GM23338 (cell line): ENCODE data around the gene ARHGEF39. TPM values are rescaled to one million over a fixed set of nuclear protein-coding genes. Genes with fewer than 3 reads are reported as not detected.

Experiments used
- ATAC-seq: fragments of 200-7000 bp; cut with Tn5 transposase; 3 replicates; pipeline ENCODE4 v1.9.1; 2020
- DNase-seq: peaks from one replicate; pipeline ENCODE4 v3.0.0-alpha.2; 2015; ENCODE audit warnings: low spot score
- H2AFZ ChIP-seq: fragments of 200-600 bp; sonication (generic); 2 replicates; pipeline ENCODE4 v1.8.0; 2016; ENCODE audit warnings: antibody characterized with exemption, mild to moderate bottlenecking, moderate library complexity
- H3F3A ChIP-seq: fragments of 200-600 bp; sonication (generic); replicated peaks from 2 replicates; pipeline ENCODE4 v1.8.0; 2017; ENCODE audit warnings: antibody characterized with exemption, mixed run types, low read depth
- H3K27ac ChIP-seq: fragments of 200-600 bp; sonication (generic); 2 replicates; pipeline ENCODE4 v1.6.1; 2016; ENCODE audit warnings: low read depth
- H3K27me3 ChIP-seq: fragments of 200-600 bp; sonication (generic); 2 replicates; pipeline ENCODE4 v1.8.0; 2016; ENCODE audit warnings: mild to moderate bottlenecking, mixed run types, moderate library complexity; ENCODE audit not compliant: insufficient read depth
- H3K36me3 ChIP-seq: fragments of 200-600 bp; sonication (generic); 2 replicates; pipeline ENCODE4 v1.8.0; 2016; ENCODE audit warnings: mild to moderate bottlenecking; ENCODE audit not compliant: insufficient read depth
- H3K4me1 ChIP-seq: fragments of 200-600 bp; sonication (generic); 2 replicates; pipeline ENCODE4 v1.8.0; 2016; ENCODE audit warnings: mild to moderate bottlenecking, moderate library complexity; ENCODE audit not compliant: insufficient read depth
- H3K4me2 ChIP-seq: fragments of 200-600 bp; sonication (generic); 2 replicates; pipeline ENCODE4 v1.7.1; 2017; ENCODE audit warnings: mixed run types
- H3K4me3 ChIP-seq: fragments of 200-600 bp; sonication (generic); 2 replicates; pipeline ENCODE4 v1.6.1; 2016; ENCODE audit warnings: mixed run types
- H3K79me2 ChIP-seq: fragments of 200-600 bp; sonication (generic); replicated peaks from 2 replicates; pipeline ENCODE4 v1.8.0; 2017; ENCODE audit warnings: mild to moderate bottlenecking; ENCODE audit not compliant: insufficient read depth
- H3K9me2 ChIP-seq: fragments of 200-600 bp; sonication (generic); 2 replicates; pipeline ENCODE4 v1.8.0; 2017; ENCODE audit not compliant: insufficient read depth
- H4K20me1 ChIP-seq: fragments of 200-600 bp; sonication (generic); replicated peaks from 2 replicates; pipeline ENCODE4 v1.8.0; 2017; ENCODE audit warnings: mild to moderate bottlenecking; ENCODE audit not compliant: insufficient read depth
- H3K27ac Mint-ChIP-seq: 2 replicates; pipeline ENCODE4 v1.8.0; 2020; ENCODE audit warnings: inconsistent platforms, mild to moderate bottlenecking, moderate library complexity, mixed read lengths
- H3K27me3 Mint-ChIP-seq: 3 replicates; pipeline ENCODE4 v1.8.0; 2022; ENCODE audit warnings: low read depth, mild to moderate bottlenecking, moderate library complexity, mixed read lengths, inconsistent platforms; ENCODE audit not compliant: insufficient read depth, poor library complexity
- H3K36me3 Mint-ChIP-seq: 3 replicates; pipeline ENCODE4 v1.8.0; 2021; ENCODE audit warnings: low read depth, mild to moderate bottlenecking, inconsistent platforms, moderate library complexity, mixed read lengths
- H3K4me1 Mint-ChIP-seq: 3 replicates; pipeline ENCODE4 v1.8.0; 2020; ENCODE audit warnings: mild to moderate bottlenecking, inconsistent platforms, mixed read lengths
- H3K4me3 Mint-ChIP-seq: 3 replicates; pipeline ENCODE4 v1.8.0; 2021; ENCODE audit warnings: moderate library complexity, mild to moderate bottlenecking, inconsistent platforms, mixed read lengths
- H3K9me3 Mint-ChIP-seq: 3 replicates; pipeline ENCODE4 v1.8.0; 2020; ENCODE audit warnings: moderate library complexity, mild to moderate bottlenecking, inconsistent platforms, mixed read lengths
- CREB1 ChIP-seq: fragments of 250-450 bp; sonication (Bioruptor Pico); IDR thresholded peaks from 2 replicates; pipeline ENCODE4 v1.5.0; 2020; ENCODE audit warnings: low read depth, mild to moderate bottlenecking, moderate library complexity
- CTCF ChIP-seq, 2 experiments: fragments of 200-600 bp in 1 of 2; sonication (generic) in 1 of 2; conservative IDR thresholded peaks; 2 replicates each; pipeline versions ENCODE4 v1.5.1 to v1.6.1; 2016 to 2017; ENCODE audit warnings: antibody characterized with exemption in 2 of 2, low read depth in 2 of 2, mild to moderate bottlenecking in 2 of 2, moderate library complexity in 1 of 2
- EZH2 ChIP-seq: fragments of 200-600 bp; sonication (generic); IDR thresholded peaks from one replicate; pipeline ENCODE4 v1.8.0; 2017; ENCODE audit warnings: antibody characterized with exemption, mild to moderate bottlenecking, low read depth; ENCODE audit not compliant: unreplicated experiment
- EZH2phosphoT487 ChIP-seq: fragments of 200-600 bp; sonication (generic); IDR thresholded peaks from one replicate; pipeline ENCODE4 v1.8.1; 2018; ENCODE audit warnings: antibody characterized with exemption; ENCODE audit not compliant: unreplicated experiment
- STAT1 ChIP-seq: IDR thresholded peaks from one replicate; pipeline ENCODE4 v1.6.1; 2016; ENCODE audit warnings: antibody characterized with exemption; ENCODE audit not compliant: unreplicated experiment
- ZNF114 ChIP-seq: fragments of 250-450 bp; sonication (Bioruptor Pico); IDR thresholded peaks from 2 replicates; pipeline ENCODE4 v1.5.0; 2020; ENCODE audit warnings: mild to moderate bottlenecking, moderate library complexity
- ZNF331 ChIP-seq: fragments of 250-450 bp; sonication (Bioruptor Pico); IDR thresholded peaks from 2 replicates; pipeline ENCODE4 v1.5.0; 2020; ENCODE audit warnings: low read depth, mild to moderate bottlenecking, moderate library complexity
- ZNF462 ChIP-seq: fragments of 250-450 bp; sonication (Bioruptor Pico); IDR thresholded peaks from 2 replicates; pipeline ENCODE4 v1.5.0; 2020; ENCODE audit warnings: mild to moderate bottlenecking, moderate library complexity
- polyA plus RNA-seq: library from polyadenylated mRNA; unstranded; fragments of >200 nt; fragmentation: Nextera tagmentation; extraction: Ambion mirVana; gene quantifications from 2 replicates; pipeline ENCODE4 v1.2.1, GENCODE V29; 2016
- total RNA-seq: library from RNA; depleted of rRNA; stranded (reverse); fragments of >200 nt; shearing (Covaris generic); gene quantifications from 2 replicates; pipeline ENCODE4 v1.2.3, GENCODE V29; 2014

Gene ARHGEF39
- total and polyA plus RNA-seq, 2 experiments from 2014 or later, result 16.8 to 31.0 TPM

GRCh38 chr9:35656831-35657545 is 8.0 kb downstream of the ARHGEF39 start:
- no peak for TF ChIP-seq ZNF331 (CRISPR knock-in tag)
- TF ChIP-seq CREB1 (CRISPR knock-in tag), result no peak
- TF ChIP-seq EZH2phosphoT487, result no peak
- TF ChIP-seq CTCF (conservative IDR thresholded peaks at IDR 0.05; ENCODE audit: low read depth in 2 of 2), result no peak
- no peak for TF ChIP-seq STAT1
- H3K27me3 ChIP-seq, result peaks cover 4% of the 10 kb centered on the region; the same call in 1 of the 2 replicates
- no peaks in the 10 kb centered on the region for H3K9me2 ChIP-seq
- peak overlapping the region; percentile 59 for H3K4me3 ChIP-seq
- no peaks in the 10 kb centered on the region for H3K79me2 ChIP-seq
- H3K4me3 Mint-ChIP-seq, result peak overlapping the region; percentile 77
- peak overlapping the region; percentile 20 for H3K27ac ChIP-seq
- H3K4me1 Mint-ChIP-seq, result peaks cover 30% of the 10 kb centered on the region
- H3K4me1 ChIP-seq, result peaks cover 8% of the 10 kb centered on the region; the same call in 1 of the 2 replicates
- H3K27me3 Mint-ChIP-seq, result peaks cover 29% of the 10 kb centered on the region
- peaks cover 4% of the 10 kb centered on the region; the same call in 1 of the 2 replicates for H3K36me3 ChIP-seq
- peaks cover 3% of the 10 kb centered on the region; the same call in 2 of the 3 replicates for H3K9me3 Mint-ChIP-seq
- H4K20me1 ChIP-seq, result no peaks in the 10 kb centered on the region; the same call in none of the 2 replicates
- peaks cover 34% of the 10 kb centered on the region for H3K36me3 Mint-ChIP-seq
- peaks cover 16% of the 10 kb centered on the region; the same call in 1 of the 2 replicates for H3F3A ChIP-seq
- H2AFZ ChIP-seq, result peak overlapping the region; percentile 90
- H3K4me2 ChIP-seq, result peak overlapping the region; percentile 78
- DNase-seq, result no peak
- ATAC-seq, result peak; percentile 5
- peak overlapping the region; percentile 100 for H3K27ac Mint-ChIP-seq

GRCh38 chr9:35656348-35656747 is 8.6 kb downstream of the ARHGEF39 start:
- H3K4me3 Mint-ChIP-seq, result peak overlapping the region; percentile 77
- TF ChIP-seq CTCF (conservative IDR thresholded peaks at IDR 0.05; ENCODE audit: low read depth in 2 of 2), result no peak
- TF ChIP-seq ZNF462, result no peak
- TF ChIP-seq CREB1 (CRISPR knock-in tag), result no peak
- TF ChIP-seq ZNF114, result no peak
- no peak for TF ChIP-seq EZH2

More at GRCh38 chr9:35656348-35656747, 8.6 kb downstream of the ARHGEF39 start:
- H3K27me3 ChIP-seq, result peaks cover 4% of the 10 kb centered on the region; the same call in 1 of the 2 replicates
- peak overlapping the region; percentile 59; the same call in 1 of the 2 replicates for H3K4me3 ChIP-seq
- H4K20me1 ChIP-seq, result no peaks in the 10 kb centered on the region; the same call in none of the 2 replicates
- peaks cover 16% of the 10 kb centered on the region; the same call in 1 of the 2 replicates for H3F3A ChIP-seq
- peaks cover 10% of the 10 kb centered on the region for H3K4me1 ChIP-seq
- peaks cover 30% of the 10 kb centered on the region for H3K36me3 Mint-ChIP-seq
- H3K79me2 ChIP-seq, result no peaks in the 10 kb centered on the region
- H3K27ac Mint-ChIP-seq, result no peak overlapping the region
- peak overlapping the region; percentile 90; the same call in 1 of the 2 replicates for H2AFZ ChIP-seq
- DNase-seq (no peak), ATAC-seq (no peak)
- peaks cover 34% of the 10 kb centered on the region for H3K4me1 Mint-ChIP-seq
- H3K4me2 ChIP-seq, result peak overlapping the region; percentile 78; the same call in 1 of the 2 replicates
- no peak overlapping the region for H3K27ac ChIP-seq
- peaks cover 27% of the 10 kb centered on the region for H3K27me3 Mint-ChIP-seq
- no peaks in the 10 kb centered on the region for H3K36me3 ChIP-seq
- H3K9me2 ChIP-seq, result no peaks in the 10 kb centered on the region
- peaks cover 3% of the 10 kb centered on the region; the same call in 2 of the 3 replicates for H3K9me3 Mint-ChIP-seq
